Stimulated activated CD8-positive, alpha-beta memory T cell treated with anti-CD3 and anti-CD28 coated beads, Interleukin-12 subunit alpha, Interleukin-12 subunit beta, amount 100 ng/mL, for 1 hour (primary cell): Measurements from ENCODE around the gene EFNB1.
A peak's percentile ranks its signal among the peaks of the same experiment; 100 is the strongest.
"Not testable (repeated sequence)": the region's sequence is repeated elsewhere in the genome, so short reads cannot be mapped to it uniquely, and the experiment has no call there.

ENCODE experiments used
- DNase-seq: peaks from one replicate; pipeline ENCODE4 v3.0.0-alpha.2; 2020; ENCODE audit warnings: low read depth

The EFNB1 gene

GRCh38 chrX:68828740-68829581, at the start of gene EFNB1:
TSS of gene EFNB1 (plus strand) at chrX:68829021. CDS start at chrX:68829777, 756 bp downstream.
- peak; percentile 66 for DNase-seq

GRCh38 chrX:68781295-68781694, 47.5 kb upstream of the EFNB1 start:
- DNase-seq, result not testable (repeated sequence)

- no peak for DNase-seq
Observed at GRCh38 chrX:68784816-68785215, 44.0 kb upstream of the EFNB1 start.

- DNase-seq, result not testable (repeated sequence)
Observed at GRCh38 chrX:68786581-68786980, 42.2 kb upstream of the EFNB1 start.

GRCh38 chrX:68789966-68790365, 38.9 kb upstream of the EFNB1 start:
- DNase-seq, result no peak

- no peak for DNase-seq
Observed at GRCh38 chrX:68792083-68792482, 36.7 kb upstream of the EFNB1 start.

GRCh38 chrX:68794461-68794860, 34.4 kb upstream of the EFNB1 start:
- no peak for DNase-seq

- no peak for DNase-seq
Observed at GRCh38 chrX:68795741-68796140, 33.1 kb upstream of the EFNB1 start.

- DNase-seq, result not testable (repeated sequence)
Observed at GRCh38 chrX:68798400-68798799, 30.4 kb upstream of the EFNB1 start.

- DNase-seq, result no peak
Observed at GRCh38 chrX:68801737-68802290, 27.0 kb upstream of the EFNB1 start.

GRCh38 chrX:68807818-68808217, 21.0 kb upstream of the EFNB1 start:
- no peak for DNase-seq

- no peak for DNase-seq
Observed at GRCh38 chrX:68808686-68809357, 20.0 kb upstream of the EFNB1 start.

- no peak for DNase-seq
Observed at GRCh38 chrX:68820476-68821110, 8.2 kb upstream of the EFNB1 start.

- DNase-seq, result no peak
Observed at GRCh38 chrX:68821616-68822015, 7.2 kb upstream of the EFNB1 start.

- no peak for DNase-seq
Observed at GRCh38 chrX:68822641-68823410, 6.0 kb upstream of the EFNB1 start.

GRCh38 chrX:68823413-68824151, 5.2 kb upstream of the EFNB1 start:
- no peak for DNase-seq

- no peak for DNase-seq
Observed at GRCh38 chrX:68824152-68824433, 4.7 kb upstream of the EFNB1 start.

GRCh38 chrX:68824565-68825125, 4.2 kb upstream of the EFNB1 start:
- no peak for DNase-seq

GRCh38 chrX:68826113-68826980, 2.5 kb upstream of the EFNB1 start:
- DNase-seq, result no peak

GRCh38 chrX:68827256-68827655, 1.6 kb upstream of the EFNB1 start:
- DNase-seq, result no peak
